HCT116 (cell line): ENCODE data around the gene GTF2H3. TPM values are rescaled to one million over a fixed set of nuclear protein-coding genes. Genes with fewer than 3 reads are reported as not detected.

ENCODE experiments used
- ATAC-seq: fragments of 200-7000 bp; cut with Tn5 transposase; 2 replicates; pipeline ENCODE4 v1.9.1; 2020; ENCODE audit warnings: mild to moderate bottlenecking, moderate library complexity
- BruUV-seq: library from RNA; stranded (reverse); fragments of 400-500 nt; replicated peaks from 2 replicates; lab custom pipeline; 2021; lab: Mats Ljungman, UMichigan
- CTCF ChIA-PET: fragments of 300-600 bp; sonication (Branson Sonifier 250); formaldehyde crosslinking; loops from one replicate; lab custom pipeline; 2021; ENCODE audit warnings: antibody characterized with exemption; lab: Charles Lee
- POLR2A ChIA-PET: fragments of 300-600, 350-600 bp; sonication (Branson Sonifier 250); formaldehyde crosslinking; loops from one replicate; lab custom pipeline; 2021; ENCODE audit warnings: antibody characterized with exemption; lab: Charles Lee
- RAD21 ChIA-PET, 2 experiments: fragments of 300-600 bp; sonication (Branson Sonifier 250); formaldehyde crosslinking; loops; one replicate each; lab custom pipeline; 2023; ENCODE audit warnings: low total read pairs in 2 of 2; ENCODE audit not compliant: uncharacterized antibody in 2 of 2, unreplicated experiment in 2 of 2, low non-redundant PET in 1 of 2; lab: Charles Lee
- DNase-seq: peaks from one replicate; pipeline ENCODE4 v3.0.0-alpha.2; 2010; ENCODE audit warnings: low read depth, low spot score
- H2AFZ ChIP-seq: fragments of 200-600 bp; shearing (Covaris generic), sonication (generic); 2 replicates; pipeline ENCODE4 v1.6.1; 2017; ENCODE audit warnings: low read depth, mixed run types, mixed read lengths, antibody characterized with exemption, low read length; ENCODE audit not compliant: poor library complexity, severe bottlenecking
- H3K27ac ChIP-seq: 2 replicates; pipeline ENCODE4 v1.5.1; 2012; ENCODE audit warnings: low read depth, low read length
- H3K27me3 ChIP-seq: fragments of 200-600 bp; sonication (generic); 2 replicates; pipeline ENCODE4 v1.6.1; 2016; ENCODE audit warnings: mixed run types, low read length, mixed read lengths; ENCODE audit not compliant: insufficient read depth
- H3K36me3 ChIP-seq, 2 experiments: fragments of 200-500 bp in 1 of 2; fragments of 200-600 bp in 1 of 2; sonication (Bioruptor generic) in 1 of 2; sonication (generic) in 1 of 2; 2 replicates each; pipeline versions ENCODE4 v1.5.1 to v1.6.1; 2014 to 2016; ENCODE audit warnings: low read length in 2 of 2, inconsistent platforms in 1 of 2, mixed read lengths in 1 of 2, mixed run types in 1 of 2; ENCODE audit not compliant: insufficient read depth in 2 of 2, control insufficient read depth in 1 of 2
- H3K4me1 ChIP-seq, 2 experiments: fragments of 200-600 bp in 1 of 2; sonication (generic) in 1 of 2; 2 replicates each; pipeline versions ENCODE4 v1.5.1 to v1.6.1; 2012 to 2017; ENCODE audit warnings: low read length in 2 of 2, inconsistent platforms in 1 of 2, mild to moderate bottlenecking in 1 of 2, mixed read lengths in 1 of 2, mixed run types in 1 of 2, moderate library complexity in 1 of 2; ENCODE audit not compliant: insufficient read depth in 2 of 2, control insufficient read depth in 1 of 2
- H3K4me2 ChIP-seq: fragments of 200-600 bp; sonication (generic); 2 replicates; pipeline ENCODE4 v1.6.1; 2017; ENCODE audit warnings: mixed run types, low read length, mixed read lengths
- H3K4me3 ChIP-seq, 2 experiments: fragments of 200-600 bp in 1 of 2; sonication (generic) in 1 of 2; replicated peaks in 1 of 2; 2 replicates each; pipeline ENCODE4 v1.5.1; 2011 to 2016; ENCODE audit warnings: low read length in 2 of 2, control low read depth in 1 of 2, low read depth in 1 of 2, mild to moderate bottlenecking in 1 of 2, mixed read lengths in 1 of 2, mixed run types in 1 of 2
- H3K79me2 ChIP-seq: fragments of 200-600 bp; sonication (generic); 2 replicates; pipeline ENCODE4 v1.6.1; 2017; ENCODE audit warnings: mild to moderate bottlenecking, mixed run types, low read length, moderate library complexity, mixed read lengths; ENCODE audit not compliant: insufficient read depth
- H3K9ac ChIP-seq: fragments of 200-600 bp; sonication (generic); 2 replicates; pipeline ENCODE4 v1.6.1; 2016; ENCODE audit warnings: low read length, mixed read lengths
- H3K9me2 ChIP-seq: fragments of 200-600 bp; sonication (generic), shearing (Covaris generic); 2 replicates; pipeline ENCODE4 v1.6.1; 2017; ENCODE audit warnings: mixed run types, mild to moderate bottlenecking, moderate library complexity; ENCODE audit not compliant: insufficient read depth
- H3K9me3 ChIP-seq, 2 experiments: fragments of 200-500 bp in 1 of 2; fragments of 200-600 bp in 1 of 2; sonication (Bioruptor generic) in 1 of 2; sonication (generic) in 1 of 2; 2 replicates each; pipeline ENCODE4 v1.6.1; 2014 to 2017; ENCODE audit warnings: low read length in 2 of 2, mixed read lengths in 2 of 2, inconsistent platforms in 1 of 2, low read depth in 1 of 2, mild to moderate bottlenecking in 1 of 2, mixed run types in 1 of 2, moderate library complexity in 1 of 2; ENCODE audit not compliant: control insufficient read depth in 1 of 2, insufficient read depth in 1 of 2
- H4K20me1 ChIP-seq: fragments of 200-600 bp; sonication (generic), shearing (Covaris generic); 2 replicates; pipeline ENCODE4 v1.6.1; 2017; ENCODE audit warnings: mixed run types, mild to moderate bottlenecking, moderate library complexity; ENCODE audit not compliant: insufficient read depth
- ATF3 ChIP-seq: IDR thresholded peaks from 2 replicates; pipeline ENCODE4 v1.6.1; 2012
- ELF1 ChIP-seq: IDR thresholded peaks from 2 replicates; pipeline ENCODE4 v1.6.1; 2012; ENCODE audit warnings: low read depth, borderline replicate concordance
- EZH2 ChIP-seq: fragments of 200-600 bp; sonication (generic); IDR thresholded peaks from 2 replicates; pipeline ENCODE4 v1.6.1; 2017; ENCODE audit warnings: antibody characterized with exemption, mixed run types
- EZH2phosphoT487 ChIP-seq: fragments of 200-600 bp; IDR thresholded peaks from 2 replicates; pipeline ENCODE4 v1.6.1; 2018; ENCODE audit warnings: antibody characterized with exemption, borderline replicate concordance
- JUND ChIP-seq: IDR thresholded peaks from 2 replicates; pipeline ENCODE4 v1.6.1; 2012
- RAD21 ChIP-seq: IDR thresholded peaks from 2 replicates; pipeline ENCODE4 v1.6.1; 2012; ENCODE audit warnings: low read depth, mild to moderate bottlenecking
- SRF ChIP-seq: IDR thresholded peaks from 2 replicates; pipeline ENCODE4 v1.6.1; 2012; ENCODE audit warnings: low read depth
- ZFX ChIP-seq: fragments of 450-650 bp; IDR thresholded peaks from 2 replicates; pipeline ENCODE4 v1.6.1; 2017
- intact Hi-C: fragments of 100-400 bp; cut with micrococcal nuclease; formaldehyde crosslinking; loops from 2 replicates; pipeline ENCODE4 v1.10.0; 2022
- total RNA-seq: library from RNA; stranded (reverse); gene quantifications from one replicate; pipeline ENCODE4 v1.2.1, GENCODE V29; 2021; ENCODE audit not compliant: unreplicated experiment
- TF ChIP-seq, protein P1 (sequence below), 3 experiments: fragments of 200-600 bp in 1 of 3; sonication (generic) in 1 of 3; IDR thresholded peaks in 2 of 3; conservative IDR thresholded peaks in 1 of 3; 2 replicates each; pipeline ENCODE4 v1.5.1; 2012 to 2017; ENCODE audit warnings: low read depth in 2 of 3, low read length in 2 of 3, antibody characterized with exemption in 1 of 3, borderline replicate concordance in 1 of 3, control low read depth in 1 of 3, mild to moderate bottlenecking in 1 of 3, mixed read lengths in 1 of 3, mixed run types in 1 of 3, moderate library complexity in 1 of 3; ENCODE audit not compliant: insufficient read depth in 1 of 3

Gene GTF2H3
- total RNA-seq, 1 experiment from 2014 or later: 94.0 TPM

- Histone ChIP-seq H3K4me1 (no peaks in the 10 kb centered on the region), H3K36me3 (peaks cover 4% of the 10 kb centered on the region in 2 experiments; a peak in 1 of 4 replicates), H3K4me3 (no peak overlapping the region), H2AFZ (no peak overlapping the region), H4K20me1 (no peaks in the 10 kb centered on the region), H3K27ac (no peak overlapping the region), H3K4me2 (no peak overlapping the region), H3K9me3 (no peaks in the 10 kb centered on the region), H3K9me2 (no peaks in the 10 kb centered on the region), H3K27me3 (no peaks in the 10 kb centered on the region), H3K9ac (no peak overlapping the region), H3K79me2 (no peaks in the 10 kb centered on the region)
- CTCF ChIA-PET: no interaction called here
- intact Hi-C loops: no loop called here
- ATAC-seq (no peak), DNase-seq (no peak)
- POLR2A ChIA-PET: no interaction called here
- RAD21 ChIA-PET: no interaction called here
- BruUV-seq: no TSS peak
- TF ChIP-seq ATF3: no peak
- TF ChIP-seq JUND: no peak
- TF ChIP-seq ELF1: no peak
- TF ChIP-seq, protein P1, sequence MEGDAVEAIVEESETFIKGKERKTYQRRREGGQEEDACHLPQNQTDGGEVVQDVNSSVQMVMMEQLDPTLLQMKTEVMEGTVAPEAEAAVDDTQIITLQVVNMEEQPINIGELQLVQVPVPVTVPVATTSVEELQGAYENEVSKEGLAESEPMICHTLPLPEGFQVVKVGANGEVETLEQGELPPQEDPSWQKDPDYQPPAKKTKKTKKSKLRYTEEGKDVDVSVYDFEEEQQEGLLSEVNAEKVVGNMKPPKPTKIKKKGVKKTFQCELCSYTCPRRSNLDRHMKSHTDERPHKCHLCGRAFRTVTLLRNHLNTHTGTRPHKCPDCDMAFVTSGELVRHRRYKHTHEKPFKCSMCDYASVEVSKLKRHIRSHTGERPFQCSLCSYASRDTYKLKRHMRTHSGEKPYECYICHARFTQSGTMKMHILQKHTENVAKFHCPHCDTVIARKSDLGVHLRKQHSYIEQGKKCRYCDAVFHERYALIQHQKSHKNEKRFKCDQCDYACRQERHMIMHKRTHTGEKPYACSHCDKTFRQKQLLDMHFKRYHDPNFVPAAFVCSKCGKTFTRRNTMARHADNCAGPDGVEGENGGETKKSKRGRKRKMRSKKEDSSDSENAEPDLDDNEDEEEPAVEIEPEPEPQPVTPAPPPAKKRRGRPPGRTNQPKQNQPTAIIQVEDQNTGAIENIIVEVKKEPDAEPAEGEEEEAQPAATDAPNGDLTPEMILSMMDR (IDR thresholded peaks at IDR 0.05 in 2 of 3, conservative IDR thresholded peaks at IDR 0.05 in 1 of 3; ENCODE audit: borderline replicate concordance in 1 of 3, insufficient read depth in 1 of 3, low read depth in 2 of 3, low read length in 2 of 3): no peak
Observed at GRCh38 chr12:123678981-123679380, 45.4 kb downstream of the GTF2H3 start.

GRCh38 chr12:123681605-123682004, 48.0 kb downstream of the GTF2H3 start:
- Histone ChIP-seq H3K27ac (no peak overlapping the region), H3K4me1 (no peaks in the 10 kb centered on the region), H3K9me2 (no peaks in the 10 kb centered on the region), H3K36me3 (peaks cover 3 to 4% of the 10 kb centered on the region in 2 experiments; a peak in 1 of 4 replicates), H3K79me2 (no peaks in the 10 kb centered on the region), H2AFZ (no peak overlapping the region), H3K27me3 (no peaks in the 10 kb centered on the region), H3K4me2 (no peak overlapping the region), H4K20me1 (no peaks in the 10 kb centered on the region), H3K9ac (no peak overlapping the region), H3K9me3 (no peaks in the 10 kb centered on the region), H3K4me3 (no peak overlapping the region)
- DNase-seq (no peak), ATAC-seq (no peak)
- no peak for TF ChIP-seq ZFX
- no peak for TF ChIP-seq EZH2
- TF ChIP-seq SRF: no peak
- TF ChIP-seq RAD21: no peak
- no peak for TF ChIP-seq EZH2phosphoT487
- no peak for TF ChIP-seq ATF3
- ChIA-PET POLR2A (no interaction called here), RAD21 (no interaction called here), CTCF (no interaction called here)
- BruUV-seq: no TSS peak
- intact Hi-C loops: no loop called here
